Activated CD4-positive, alpha-beta T cell treated with anti-CD3 and anti-CD28 coated beads, Interleukin-2, amount 50 U/mL, for 1 hour (primary cell): Measurements from ENCODE around the gene STX2.

Source experiments
- DNase-seq: peaks from one replicate; pipeline ENCODE4 v3.0.0-alpha.2; 2020

Gene STX2

DNA sequence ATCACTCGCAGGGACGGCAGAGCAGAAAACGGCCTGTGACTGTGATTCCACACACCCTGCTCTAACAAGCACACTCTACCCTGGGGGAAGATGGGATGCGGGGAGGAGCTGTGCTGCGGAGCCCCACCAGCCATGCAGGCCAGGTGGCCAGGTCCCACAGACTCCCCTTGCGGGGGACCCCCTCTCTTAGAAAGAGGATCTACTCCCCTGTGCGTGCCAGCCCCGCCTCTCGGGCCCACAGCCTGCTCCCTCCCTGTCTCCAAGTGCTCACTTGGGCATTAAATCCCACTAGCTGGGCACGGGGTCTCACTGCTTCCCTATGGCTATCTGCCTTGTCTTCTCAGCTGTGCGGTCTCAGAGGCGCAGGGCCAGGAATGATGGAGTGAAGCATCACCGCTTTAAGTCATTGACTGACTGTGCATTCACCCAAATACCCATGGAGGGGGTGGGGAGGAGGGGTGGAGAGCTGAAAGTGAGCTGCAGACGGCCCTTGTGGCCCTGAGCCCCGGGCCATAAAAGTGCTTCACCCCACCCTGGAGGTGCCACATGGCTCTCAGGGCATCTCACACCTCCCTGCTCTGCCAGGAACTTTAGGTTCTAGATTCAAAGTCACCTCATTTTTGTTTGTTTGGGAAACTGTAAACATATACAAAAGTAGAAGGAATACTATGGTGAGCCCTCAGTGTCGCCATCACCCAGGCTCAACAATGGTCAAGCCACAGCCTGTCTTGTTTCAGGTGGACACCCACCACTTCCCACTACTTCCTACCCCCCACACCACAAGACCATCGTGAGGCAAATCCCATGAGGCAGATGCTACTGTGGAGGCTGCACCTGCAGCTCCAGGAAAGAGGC, 9.4 kb downstream of the STX2 start:
- no peak for DNase-seq

DNA sequence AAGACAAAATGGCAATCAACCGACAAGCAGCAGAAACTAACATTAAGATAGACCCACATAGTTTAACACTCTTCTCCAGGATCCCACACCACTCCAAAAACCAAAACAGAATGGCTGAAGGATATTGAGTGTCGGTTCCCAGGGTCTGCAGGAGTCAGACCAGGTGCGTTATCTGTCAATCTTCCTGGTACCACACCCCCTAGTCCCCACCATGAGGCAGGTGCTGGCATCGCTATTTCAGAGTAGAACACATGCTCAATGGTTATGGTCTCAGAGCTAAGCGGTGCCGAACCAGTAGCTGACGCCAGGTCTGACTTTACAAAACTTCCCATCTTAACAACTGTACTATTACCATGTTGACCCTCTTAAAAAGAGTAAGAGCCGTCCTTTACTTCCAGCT, 10.2 kb downstream of the STX2 start:
- DNase-seq, result no peak

GRCh38 chr12:130827432-130827831, 11.6 kb downstream of the STX2 start:
- no peak for DNase-seq

GRCh38 chr12:130826151-130826801, 12.8 kb downstream of the STX2 start:
- peak; percentile 74 for DNase-seq

DNA sequence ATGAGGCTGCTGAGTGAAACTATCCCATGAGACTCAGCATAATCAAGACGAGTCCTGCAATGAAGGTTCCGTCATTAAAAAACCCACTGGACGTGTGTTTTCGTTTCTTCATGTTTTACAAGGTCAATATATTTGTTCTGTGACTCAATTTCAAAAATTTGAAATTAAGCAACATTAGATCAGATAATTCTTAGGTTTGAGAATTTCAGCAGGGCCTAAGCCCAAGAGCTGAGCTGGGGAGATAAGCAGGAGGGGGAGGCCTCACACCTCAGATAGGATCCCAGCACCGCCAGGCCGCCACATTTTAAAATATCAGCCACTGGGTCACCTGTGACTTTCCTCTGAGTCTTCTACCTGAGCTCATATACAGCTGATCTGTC, 13.3 kb downstream of the STX2 start:
- DNase-seq, result no peak

DNA sequence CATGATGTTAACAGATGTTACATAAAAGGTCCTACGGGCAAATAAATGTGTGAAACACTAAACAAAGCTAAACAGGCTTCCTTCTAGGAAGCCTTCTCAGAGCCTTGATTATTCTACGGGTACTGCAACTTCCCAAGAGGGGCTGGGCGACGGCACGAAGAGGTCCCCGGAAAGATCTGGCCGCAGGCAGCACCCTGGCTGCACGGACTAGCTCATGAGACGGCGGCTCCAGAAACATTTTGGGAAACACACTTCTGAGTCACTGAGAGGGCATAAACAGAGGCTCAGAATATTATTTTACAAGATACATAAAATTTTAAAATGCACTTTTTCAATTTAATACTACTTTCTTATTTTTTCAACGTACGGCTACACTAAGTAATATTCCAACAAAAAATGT, 19.4 kb downstream of the STX2 start:
- DNase-seq, result no peak

DNA sequence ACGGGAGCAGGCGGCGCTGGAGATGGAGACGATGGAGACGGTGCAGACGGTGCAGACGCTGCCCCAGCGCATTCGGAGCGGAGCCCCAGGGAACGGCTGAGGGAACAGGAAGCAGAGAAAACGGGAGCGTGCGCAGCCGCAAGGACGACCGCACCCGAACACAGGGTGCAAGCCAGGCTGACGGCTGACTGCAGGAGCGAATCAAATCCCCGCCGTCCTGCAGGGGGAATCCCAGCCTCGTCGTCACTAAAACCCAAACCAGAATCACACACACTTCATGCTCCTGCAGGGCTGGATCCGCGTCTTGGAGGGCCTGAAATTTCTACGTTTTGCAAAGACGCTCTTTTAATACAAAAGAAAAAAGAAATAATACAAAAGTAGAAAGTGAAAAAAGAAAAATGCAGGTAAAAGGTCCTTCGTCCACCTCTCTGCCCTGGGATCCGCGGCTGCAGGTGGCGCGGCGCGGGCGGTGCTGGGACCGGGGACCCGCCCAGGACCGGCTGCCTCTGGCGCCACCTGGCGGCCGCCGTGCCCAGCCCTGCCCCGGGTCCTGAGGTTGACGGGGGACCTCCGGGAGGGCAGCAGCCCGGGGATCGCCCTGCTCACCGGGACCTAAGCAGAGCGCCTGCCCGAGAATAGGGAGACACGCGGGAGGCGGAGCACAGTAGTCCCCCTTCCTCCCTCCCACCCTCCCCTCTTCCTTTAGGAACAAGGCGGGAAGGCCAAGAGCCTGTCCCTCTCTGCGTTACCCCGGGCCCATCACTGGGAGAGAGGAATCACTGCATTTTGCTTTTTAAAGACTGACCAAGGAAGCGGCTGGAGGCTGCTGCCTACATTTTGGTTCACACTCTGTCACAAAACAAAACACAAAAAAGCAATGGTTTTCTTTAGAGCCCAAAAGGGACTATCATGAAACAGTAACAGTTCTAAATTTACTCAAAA, 20.1 kb downstream of the STX2 start:
- peak; percentile 74 for DNase-seq

DNA sequence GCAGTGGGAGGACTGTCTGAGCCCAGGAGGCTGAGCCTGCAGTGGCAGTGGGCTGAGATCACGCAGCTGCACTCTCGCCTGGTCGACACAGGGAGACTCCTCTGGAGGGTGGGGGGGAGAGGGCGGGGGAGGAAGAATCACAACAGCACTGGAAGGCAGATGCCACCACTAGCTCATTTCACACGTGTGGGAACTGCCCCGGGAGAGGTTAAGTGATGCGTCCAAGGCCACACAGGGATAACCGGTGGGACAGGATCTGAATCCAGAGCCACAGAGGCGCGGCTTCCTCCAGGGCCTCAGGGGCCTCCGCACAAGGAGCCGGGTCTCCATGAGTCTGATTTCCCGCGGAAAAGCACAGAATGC, 20.8 kb downstream of the STX2 start:
- DNase-seq, result peak; percentile 10

DNA sequence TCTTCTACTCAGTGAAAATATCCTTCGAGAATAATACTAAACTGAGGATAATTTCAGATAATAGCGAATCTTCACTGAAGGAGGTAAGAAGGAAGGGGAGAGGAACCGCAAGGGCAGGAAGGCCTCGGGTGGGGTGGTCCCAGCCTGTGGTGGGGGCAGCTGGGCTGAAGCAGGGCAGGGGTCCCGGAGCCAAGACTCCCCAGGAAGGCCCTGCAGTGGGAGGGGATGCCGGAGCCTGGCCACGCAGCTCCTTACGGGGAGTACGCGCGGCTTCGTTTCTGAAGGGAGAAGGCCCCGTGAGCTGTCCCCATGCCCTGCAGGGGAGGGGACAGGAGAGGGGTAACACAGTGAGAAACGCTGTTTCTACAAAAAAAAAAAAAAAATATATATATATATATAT, 21.2 kb downstream of the STX2 start:
- no peak for DNase-seq

DNA sequence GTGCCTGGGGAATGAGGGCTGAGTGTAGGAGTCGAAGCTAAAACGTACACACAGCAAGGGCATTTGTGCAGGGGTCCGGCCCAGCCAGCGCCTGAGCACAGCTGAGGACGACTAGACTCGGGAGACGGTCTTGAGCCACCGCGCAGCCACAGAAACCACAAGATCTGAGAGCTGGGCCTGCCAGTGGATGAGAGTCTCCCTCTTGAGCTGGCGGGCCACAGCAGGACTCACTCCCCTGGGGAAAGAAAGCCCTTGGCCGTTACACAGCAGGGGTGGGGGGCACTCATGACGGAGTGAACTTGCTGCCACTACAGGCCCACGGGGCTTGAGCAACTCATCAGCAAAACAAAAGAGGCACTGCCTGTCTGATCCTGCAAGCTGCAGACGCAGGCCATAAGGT, 23.0 kb downstream of the STX2 start:
- no peak for DNase-seq

DNA sequence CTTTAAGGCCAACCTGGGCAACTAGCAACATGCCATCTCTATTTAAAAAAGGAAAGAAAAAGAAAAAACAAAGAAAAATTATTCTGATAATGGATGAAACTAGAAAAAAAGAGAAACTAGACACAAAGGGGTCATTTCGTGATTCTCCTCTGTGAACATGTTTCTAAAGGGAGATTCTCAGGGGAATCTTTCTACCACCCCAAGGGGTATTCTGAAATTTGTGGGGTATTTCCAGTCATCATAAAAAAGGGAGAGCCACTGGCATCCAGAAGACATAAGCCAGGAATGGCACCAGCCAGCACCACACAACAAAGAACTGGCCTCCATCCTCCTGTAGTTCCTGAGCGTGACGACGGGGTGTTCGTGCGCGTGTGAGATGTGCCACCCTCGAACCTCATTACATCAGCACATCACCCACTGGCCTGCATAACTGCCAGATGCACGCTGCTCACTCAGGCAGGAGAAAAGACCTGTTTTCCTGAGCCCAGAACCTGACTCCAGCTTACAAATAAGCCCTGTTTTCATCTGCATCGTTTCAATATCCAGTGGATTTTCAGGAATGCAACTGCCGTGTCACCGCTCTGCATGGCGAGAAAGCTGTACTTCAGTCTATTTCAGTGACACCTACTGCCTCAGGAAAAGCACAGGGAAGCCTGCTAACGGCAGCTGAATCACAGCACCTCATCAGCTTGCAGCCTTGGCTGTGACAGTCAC, 23.9 kb downstream of the STX2 start:
- no peak for DNase-seq

- no peak for DNase-seq
Measured at GRCh38 chr12:130813949-130814348, 25.1 kb downstream of the STX2 start.

- no peak for DNase-seq
Measured at GRCh38 chr12:130813436-130813835, 25.6 kb downstream of the STX2 start.

- no peak for DNase-seq
Measured at GRCh38 chr12:130809791-130810190, 29.3 kb downstream of the STX2 start.

GRCh38 chr12:130807309-130807708, 31.7 kb downstream of the STX2 start:
- no peak for DNase-seq

GRCh38 chr12:130806574-130806973, 32.5 kb downstream of the STX2 start:
- no peak for DNase-seq

GRCh38 chr12:130805635-130806034, 33.4 kb downstream of the STX2 start:
- DNase-seq, result no peak

DNA sequence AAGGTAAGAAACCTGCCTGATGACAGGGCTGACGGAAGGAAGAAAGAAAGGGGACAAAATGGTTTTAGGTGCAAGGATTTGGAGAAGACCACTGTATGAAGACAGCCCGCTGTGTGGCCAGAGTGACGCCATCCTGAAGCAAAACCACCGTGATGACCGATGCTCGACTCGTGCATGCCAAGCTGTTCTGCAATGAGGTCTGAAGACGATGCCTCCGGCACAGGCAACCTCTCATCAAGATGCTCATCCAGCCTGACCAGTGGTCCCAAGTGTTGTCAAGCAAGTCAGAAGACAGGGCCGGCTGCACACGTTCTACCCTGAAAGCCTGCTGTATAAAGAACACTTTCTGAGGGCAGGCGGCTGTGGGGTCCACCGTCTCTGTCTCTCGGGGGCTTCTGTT, 34.8 kb downstream of the STX2 start:
- DNase-seq, result no peak

DNA sequence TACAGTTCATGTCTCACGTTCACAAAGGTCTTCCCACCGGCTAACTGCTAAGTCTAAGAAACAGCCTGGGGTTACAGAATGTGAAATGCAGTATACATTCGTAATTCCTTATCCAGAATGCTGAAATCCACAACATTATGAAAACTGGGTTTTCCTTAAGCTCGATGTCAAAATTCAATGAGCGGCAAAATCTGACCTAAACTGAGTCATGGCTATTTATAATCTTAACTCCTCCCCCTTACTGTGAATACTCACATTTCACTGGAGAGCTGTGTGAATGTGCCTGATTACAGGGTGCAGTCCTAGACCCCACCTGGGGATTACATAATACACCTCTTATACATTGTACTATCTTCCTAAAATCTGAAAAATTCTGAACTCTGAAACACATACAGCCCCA, 35.3 kb downstream of the STX2 start:
- DNase-seq, result no peak

DNA sequence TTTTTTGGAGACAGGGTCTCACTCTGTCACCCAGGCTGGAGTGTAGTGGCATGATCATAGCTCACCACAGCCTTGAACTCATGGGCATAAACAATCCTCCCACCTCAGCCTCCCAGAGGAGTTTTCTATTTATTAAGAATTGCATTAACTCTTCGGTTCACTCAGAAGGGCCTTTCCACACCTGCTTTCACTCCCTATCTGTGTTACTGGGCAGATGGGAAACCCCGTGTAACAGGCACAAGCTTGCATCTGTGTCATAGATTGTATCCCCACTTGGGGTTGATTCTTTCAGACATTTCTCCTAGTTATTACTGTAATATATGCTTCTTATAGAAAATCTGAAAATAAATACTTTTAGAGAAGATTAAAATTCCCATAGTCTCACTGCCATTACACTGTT, 38.7 kb downstream of the STX2 start:
- DNase-seq, result no peak

GRCh38 chr12:130799051-130799450, 40.0 kb downstream of the STX2 start:
- no peak for DNase-seq

- peak; percentile 30 for DNase-seq
Measured at GRCh38 chr12:130796985-130797686, 41.9 kb downstream of the STX2 start.
